K562 (cell line): Measurements from ENCODE around the gene CENPC. TPM values are rescaled to one million over a fixed set of nuclear protein-coding genes. Genes with fewer than 3 reads are reported as not detected.

ENCODE experiments used
- COPS2 ChIP-seq: fragments of 450-650 bp; conservative IDR thresholded peaks from 2 replicates; pipeline ENCODE4 v1.6.1; 2016; ENCODE audit warnings: mild to moderate bottlenecking, moderate library complexity
- DACH1 ChIP-seq: fragments of 450-650 bp; IDR thresholded peaks from 2 replicates; pipeline ENCODE4 v1.6.1; 2018; ENCODE audit not compliant: partially characterized antibody
- ELK3 ChIP-seq: fragments of 450-650 bp; formaldehyde crosslinking; IDR thresholded peaks from 2 replicates; pipeline ENCODE4 v1.4.0; 2020; ENCODE audit warnings: mild to moderate bottlenecking
- ERF ChIP-seq: fragments of 450-650 bp; formaldehyde crosslinking; IDR thresholded peaks from 2 replicates; pipeline ENCODE4 v1.4.0; 2020; ENCODE audit warnings: mild to moderate bottlenecking, mixed read lengths
- ESRRA ChIP-seq: fragments of 450-650 bp; IDR thresholded peaks from 2 replicates; pipeline ENCODE4 v1.6.1; 2014; ENCODE audit warnings: low read depth, mild to moderate bottlenecking, moderate library complexity, borderline replicate concordance
- ETS1 ChIP-seq: conservative IDR thresholded peaks from 2 replicates; pipeline ENCODE4 v1.6.1; 2011; ENCODE audit warnings: low read depth, mild to moderate bottlenecking, low read length; ENCODE audit not compliant: control insufficient read depth
- EWSR1 ChIP-seq: fragments of 450-650 bp; IDR thresholded peaks from 2 replicates; pipeline ENCODE4 v1.6.1; 2018; ENCODE audit warnings: borderline replicate concordance, mild to moderate bottlenecking, low read depth, moderate library complexity; ENCODE audit not compliant: partially characterized antibody
- FOXJ2 ChIP-seq: fragments of 200-800 bp; sonication (Bioruptor generic); IDR thresholded peaks from 2 replicates; pipeline ENCODE4 v1.6.1; 2016; ENCODE audit warnings: missing genetic modification characterization, missing compliant biosample characterization
- FOXK2 ChIP-seq, 2 experiments: fragments of 450-650 bp; IDR thresholded peaks in 1 of 2; conservative IDR thresholded peaks in 1 of 2; 2 replicates each; pipeline ENCODE4 v1.6.1; 2016; ENCODE audit warnings: low read depth in 2 of 2, mild to moderate bottlenecking in 1 of 2
- GATAD2A ChIP-seq: fragments of 450-650 bp; IDR thresholded peaks from 2 replicates; pipeline ENCODE4 v1.6.1; 2017
- ID3 ChIP-seq, 2 experiments: fragments of 250-450 bp in 1 of 2; fragments of 450-650 bp in 1 of 2; sonication (Bioruptor Pico) in 1 of 2; IDR thresholded peaks; 2 replicates each; pipeline versions ENCODE4 v1.6.1 to v1.8.0; 2016 to 2021; ENCODE audit warnings: mild to moderate bottlenecking in 2 of 2, moderate library complexity in 2 of 2, missing compliant biosample characterization in 1 of 2, missing genetic modification characterization in 1 of 2
- LEF1 ChIP-seq: fragments of 450-650 bp; IDR thresholded peaks from 2 replicates; pipeline ENCODE4 v1.6.1; 2016; ENCODE audit warnings: mild to moderate bottlenecking
- MAFG ChIP-seq: fragments of 450-650 bp; conservative IDR thresholded peaks from 2 replicates; pipeline ENCODE4 v1.6.1; 2016; ENCODE audit warnings: missing genetic modification characterization, missing compliant biosample characterization
- MAFK ChIP-seq: IDR thresholded peaks from 2 replicates; pipeline ENCODE4 v1.6.1; 2011; ENCODE audit warnings: low read length, improper control_type of control experiment
- MIER1 ChIP-seq: fragments of 450-650 bp; IDR thresholded peaks from 2 replicates; pipeline ENCODE4 v1.6.1; 2016; ENCODE audit warnings: antibody characterized with exemption, mild to moderate bottlenecking, low read depth
- POLR2AphosphoS2 ChIP-seq: IDR thresholded peaks from 2 replicates; pipeline ENCODE4 v1.6.1; 2012; ENCODE audit warnings: low read length, improper control_type of control experiment
- PYGO2 ChIP-seq: fragments of 450-650 bp; IDR thresholded peaks from 2 replicates; pipeline ENCODE4 v1.6.1; 2016; ENCODE audit warnings: mild to moderate bottlenecking, missing genetic modification characterization, moderate library complexity, missing compliant biosample characterization
- SIN3B ChIP-seq: fragments of 450-650 bp; IDR thresholded peaks from 2 replicates; pipeline ENCODE4 v1.6.1; 2017; ENCODE audit warnings: low read depth, mild to moderate bottlenecking, moderate library complexity
- SMAD2 ChIP-seq: fragments of 150-350 bp; IDR thresholded peaks from 2 replicates; pipeline ENCODE4 v1.6.1; 2014; ENCODE audit warnings: low read depth, mild to moderate bottlenecking, low read length
- UBTF ChIP-seq, 2 experiments: IDR thresholded peaks; 2 replicates each; pipeline ENCODE4 v1.6.1; 2012; ENCODE audit warnings: improper control_type of control experiment in 2 of 2, low read depth in 2 of 2, low read length in 2 of 2, borderline replicate concordance in 1 of 2
- ZBTB8A ChIP-seq: fragments of 450-650 bp; IDR thresholded peaks from 2 replicates; pipeline ENCODE4 v1.6.1; 2018; ENCODE audit warnings: mild to moderate bottlenecking, moderate library complexity; ENCODE audit not compliant: partially characterized antibody
- ZC3H11A ChIP-seq: IDR thresholded peaks from 2 replicates; pipeline ENCODE4 v1.6.1; 2012; ENCODE audit warnings: low read depth, low read length, improper control_type of control experiment
- ZKSCAN3 ChIP-seq: fragments of 250-450 bp; sonication (Bioruptor Pico); IDR thresholded peaks from 2 replicates; pipeline ENCODE4 v1.4.0; 2020
- ZNF184 ChIP-seq: sonication (generic); formaldehyde crosslinking; IDR thresholded peaks from 2 replicates; pipeline ENCODE4 v1.5.0; 2020; ENCODE audit warnings: missing genetic modification reagents
- ZNF444 ChIP-seq: fragments of 250-450 bp; sonication (Bioruptor Pico); IDR thresholded peaks from 2 replicates; pipeline ENCODE4 v1.4.0; 2020; ENCODE audit warnings: mild to moderate bottlenecking, moderate library complexity
- polyA plus RNA-seq, 8 experiments: library from polyadenylated mRNA; depleted of rRNA in 4 of 8; stranded (reverse) in 5 of 8; unstranded in 3 of 8; fragments of >200 nt; fragmentation: Nextera tagmentation in 2 of 8; fragmentation: Illumina TruSeq in 1 of 8; extraction: Ambion mirVana in 2 of 8; extraction: Trizol in 1 of 8; gene quantifications; 2 replicates each; pipeline versions ENCODE4 v1.2.1 to v1.2.3, GENCODE V29; 2011 to 2014; ENCODE audit warnings: inconsistent platforms in 1 of 8, missing spikeins in 1 of 8
- total RNA-seq, 7 experiments: library from RNA; depleted of rRNA in 6 of 7; stranded (reverse); fragments of >200 nt in 6 of 7; fragmentation: Illumina TruSeq in 2 of 7; extraction: Trizol in 2 of 7; gene quantifications; 2 replicates each; pipeline versions ENCODE4 v1.2.1 to v1.2.3, GENCODE V29; 2011 to 2021; ENCODE audit warnings: low replicate concordance in 1 of 7

Gene CENPC
- total and polyA plus RNA-seq, 9 of the 15 experiments (the other 6 are each of a cell fraction or from before 2014, with no cell fraction given), result 18.1 to 48.5 (median 30.8) TPM

- TF ChIP-seq ID3 (CRISPR knock-in tag; IDR thresholded peaks at IDR 0.05), result no peak
- TF ChIP-seq ID3 (tag; IDR thresholded peaks at IDR 0.05), result no peak
- peak; percentile 58; the same call in 1 of the 2 replicates for TF ChIP-seq SIN3B
- no peak for TF ChIP-seq ERF
- TF ChIP-seq LEF1, result no peak
- no peak for TF ChIP-seq EWSR1
- no peak for TF ChIP-seq SMAD2
- no peak for TF ChIP-seq ELK3 (CRISPR knock-in tag)
- no peak for TF ChIP-seq MIER1
- TF ChIP-seq ZNF184, result no peak
- TF ChIP-seq UBTF (IDR thresholded peaks at IDR 0.05; ENCODE audit: borderline replicate concordance in 1 of 2, low read depth in 2 of 2, low read length in 2 of 2), result peak; percentile 82 to 90; a peak in 2 of 4 replicates
- peak in 1 of 2 experiments; percentile 53; a peak in 2 of 4 replicates for TF ChIP-seq FOXK2 (conservative IDR thresholded peaks at IDR 0.05 in 1 of 2, IDR thresholded peaks at IDR 0.05 in 1 of 2; ENCODE audit: low read depth in 2 of 2)
- TF ChIP-seq GATAD2A, result no peak
- no peak for TF ChIP-seq ESRRA
- TF ChIP-seq ZKSCAN3 (CRISPR knock-in tag), result no peak
- peak; percentile 49; the same call in 1 of the 2 replicates for TF ChIP-seq POLR2AphosphoS2
- no peak for TF ChIP-seq ZNF444 (CRISPR knock-in tag)
- no peak for TF ChIP-seq ZBTB8A
- no peak for TF ChIP-seq MAFG (tag)
- TF ChIP-seq ETS1, result 0 out of 2 replicates have a peak, but pooled peaks have one; percentile 59
- TF ChIP-seq PYGO2 (tag), result no peak
- no peak for TF ChIP-seq ZC3H11A
- TF ChIP-seq MAFK, result no peak
- no peak for TF ChIP-seq FOXJ2 (tag)
- peak; percentile 12 for TF ChIP-seq DACH1
- TF ChIP-seq COPS2, result no peak
Measured at GRCh38 chr4:67545199-67546003, at the start of gene CENPC (continued).
